PC-9 (cell line): Measurements from ENCODE around the gene ITPKB. TPM values are rescaled to one million over a fixed set of nuclear protein-coding genes. Genes with fewer than 3 reads are reported as not detected.

Experiments
- BruUV-seq: library from RNA; stranded (reverse); fragments of 400-500 nt; replicated peaks from 2 replicates; lab custom pipeline; 2021; lab: Mats Ljungman, UMichigan
- CTCF ChIA-PET: fragments of 300-600 bp; sonication (Branson Sonifier 250); formaldehyde crosslinking; loops from one replicate; lab custom pipeline; 2022; ENCODE audit warnings: antibody characterized with exemption; lab: Charles Lee
- POLR2A ChIA-PET: fragments of 300-600 bp; sonication (Branson Sonifier 250); formaldehyde crosslinking; loops from one replicate; lab custom pipeline; 2022; ENCODE audit warnings: antibody characterized with exemption; ENCODE audit not compliant: unreplicated experiment; lab: Charles Lee
- DNase-seq, 2 experiments: peaks; one replicate each; pipeline versions ENCODE4 v3.0.0 to v3.0.0-alpha.2; 2015 to 2022; ENCODE audit warnings: mixed read lengths in 1 of 2
- H2AFZ ChIP-seq: fragments of 200-600 bp; sonication (generic); 2 replicates; pipeline ENCODE4 v1.8.1; 2017; ENCODE audit warnings: antibody characterized with exemption
- H3F3A ChIP-seq: fragments of 200-600 bp; sonication (generic); 2 replicates; pipeline ENCODE4 v1.8.1; 2017; ENCODE audit warnings: antibody characterized with exemption, mild to moderate bottlenecking, low read depth; ENCODE audit not compliant: insufficient read depth
- H3K27ac ChIP-seq: fragments of 200-600 bp; sonication (generic); 2 replicates; pipeline ENCODE4 v1.6.1; 2016; ENCODE audit warnings: mixed run types
- H3K27me3 ChIP-seq: fragments of 200-600 bp; sonication (generic); 2 replicates; pipeline ENCODE4 v1.6.1; 2016; ENCODE audit warnings: low read depth, mixed run types; ENCODE audit not compliant: insufficient read depth
- H3K36me3 ChIP-seq: fragments of 200-600 bp; sonication (generic); 2 replicates; pipeline ENCODE4 v1.6.1; 2016; ENCODE audit warnings: low read depth, mixed run types
- H3K4me1 ChIP-seq: fragments of 200-600 bp; sonication (generic); replicated peaks from 2 replicates; pipeline ENCODE4 v1.6.1; 2016; ENCODE audit warnings: mixed run types; ENCODE audit not compliant: insufficient read depth
- H3K4me2 ChIP-seq: fragments of 200-600 bp; sonication (generic); 2 replicates; pipeline ENCODE4 v1.6.1; 2017; ENCODE audit warnings: mixed run types
- H3K4me3 ChIP-seq: fragments of 200-600 bp; sonication (generic); 2 replicates; pipeline ENCODE4 v1.6.1; 2016; ENCODE audit warnings: mixed run types
- H3K79me2 ChIP-seq: fragments of 200-600 bp; sonication (generic); 2 replicates; pipeline ENCODE4 v1.6.1; 2017; ENCODE audit warnings: low read depth, mixed run types
- H3K9me2 ChIP-seq: fragments of 200-600 bp; sonication (generic); 2 replicates; pipeline ENCODE4 v1.8.1; 2017; ENCODE audit warnings: mild to moderate bottlenecking; ENCODE audit not compliant: insufficient read depth
- H3K9me3 ChIP-seq: fragments of 200-600 bp; sonication (generic); 2 replicates; pipeline ENCODE4 v1.8.1; 2016; ENCODE audit warnings: low read depth; ENCODE audit not compliant: insufficient read depth
- H4K20me1 ChIP-seq: fragments of 200-600 bp; sonication (generic); 2 replicates; pipeline ENCODE4 v1.8.1; 2017; ENCODE audit not compliant: insufficient read depth
- EZH2 ChIP-seq: fragments of 200-600 bp; sonication (generic); IDR thresholded peaks from 2 replicates; pipeline ENCODE4 v1.8.0; 2017; ENCODE audit warnings: antibody characterized with exemption, low read depth
- intact Hi-C: fragments of 100-400 bp; cut with micrococcal nuclease; formaldehyde crosslinking; loops from one replicate; pipeline ENCODE4 v1.10.0; 2022; ENCODE audit not compliant: unreplicated experiment
- total RNA-seq: library from RNA; stranded (reverse); gene quantifications from 2 replicates; pipeline ENCODE4 v1.2.3, GENCODE V29; 2021
- TF ChIP-seq, protein P1 (sequence below): fragments of 200-600 bp; sonication (generic); conservative IDR thresholded peaks from 2 replicates; pipeline ENCODE4 v1.6.1; 2017; ENCODE audit warnings: mixed run types, antibody characterized with exemption, mild to moderate bottlenecking, moderate library complexity

Gene ITPKB
- total RNA-seq, 1 experiment from 2014 or later, result 13.4 TPM

DNA sequence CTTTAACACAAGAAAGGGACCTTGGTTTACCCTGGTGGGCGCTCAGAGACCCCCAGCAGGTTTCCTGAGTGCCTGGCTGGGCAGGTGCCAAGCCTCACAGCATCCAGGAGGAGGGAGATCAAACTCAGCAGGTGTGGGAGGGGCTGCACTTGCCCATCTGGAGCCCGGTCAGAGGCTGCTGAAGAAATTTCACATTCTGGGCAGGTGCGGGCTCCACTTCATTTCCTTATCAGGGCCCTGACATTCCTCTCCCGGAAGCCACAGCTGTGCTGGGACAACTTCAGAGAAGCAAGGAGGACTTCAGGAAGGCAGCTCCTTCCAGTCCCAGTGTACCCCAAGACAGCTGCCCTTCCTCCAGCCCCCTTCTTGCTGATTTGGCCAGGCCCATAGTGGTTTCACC, 82.9 kb downstream of the ITPKB start:
- H3K27me3 ChIP-seq, result no peaks in the 10 kb centered on the region
- intact Hi-C loops, result no loop called here
- TF ChIP-seq, protein P1, sequence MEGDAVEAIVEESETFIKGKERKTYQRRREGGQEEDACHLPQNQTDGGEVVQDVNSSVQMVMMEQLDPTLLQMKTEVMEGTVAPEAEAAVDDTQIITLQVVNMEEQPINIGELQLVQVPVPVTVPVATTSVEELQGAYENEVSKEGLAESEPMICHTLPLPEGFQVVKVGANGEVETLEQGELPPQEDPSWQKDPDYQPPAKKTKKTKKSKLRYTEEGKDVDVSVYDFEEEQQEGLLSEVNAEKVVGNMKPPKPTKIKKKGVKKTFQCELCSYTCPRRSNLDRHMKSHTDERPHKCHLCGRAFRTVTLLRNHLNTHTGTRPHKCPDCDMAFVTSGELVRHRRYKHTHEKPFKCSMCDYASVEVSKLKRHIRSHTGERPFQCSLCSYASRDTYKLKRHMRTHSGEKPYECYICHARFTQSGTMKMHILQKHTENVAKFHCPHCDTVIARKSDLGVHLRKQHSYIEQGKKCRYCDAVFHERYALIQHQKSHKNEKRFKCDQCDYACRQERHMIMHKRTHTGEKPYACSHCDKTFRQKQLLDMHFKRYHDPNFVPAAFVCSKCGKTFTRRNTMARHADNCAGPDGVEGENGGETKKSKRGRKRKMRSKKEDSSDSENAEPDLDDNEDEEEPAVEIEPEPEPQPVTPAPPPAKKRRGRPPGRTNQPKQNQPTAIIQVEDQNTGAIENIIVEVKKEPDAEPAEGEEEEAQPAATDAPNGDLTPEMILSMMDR, result no peak
- no peak for TF ChIP-seq EZH2
- no peaks in the 10 kb centered on the region for H3K9me2 ChIP-seq
- H3K4me1 ChIP-seq, result no peaks in the 10 kb centered on the region
- H3F3A ChIP-seq, result peaks cover 2% of the 10 kb centered on the region; the same call in 1 of the 2 replicates
- H2AFZ ChIP-seq, result no peak overlapping the region
- ChIA-PET CTCF (no interaction called here), POLR2A (no interaction called here)
- H3K4me3 ChIP-seq, result no peak overlapping the region
- no peaks in the 10 kb centered on the region for H4K20me1 ChIP-seq
- no TSS peak for BruUV-seq
- H3K9me3 ChIP-seq, result no peaks in the 10 kb centered on the region
- no peaks in the 10 kb centered on the region for H3K36me3 ChIP-seq
- DNase-seq, result no peak
- H3K79me2 ChIP-seq, result peaks cover 13% of the 10 kb centered on the region; the same call in 1 of the 2 replicates
- H3K27ac ChIP-seq, result no peak overlapping the region
- H3K4me2 ChIP-seq, result no peak overlapping the region

DNA sequence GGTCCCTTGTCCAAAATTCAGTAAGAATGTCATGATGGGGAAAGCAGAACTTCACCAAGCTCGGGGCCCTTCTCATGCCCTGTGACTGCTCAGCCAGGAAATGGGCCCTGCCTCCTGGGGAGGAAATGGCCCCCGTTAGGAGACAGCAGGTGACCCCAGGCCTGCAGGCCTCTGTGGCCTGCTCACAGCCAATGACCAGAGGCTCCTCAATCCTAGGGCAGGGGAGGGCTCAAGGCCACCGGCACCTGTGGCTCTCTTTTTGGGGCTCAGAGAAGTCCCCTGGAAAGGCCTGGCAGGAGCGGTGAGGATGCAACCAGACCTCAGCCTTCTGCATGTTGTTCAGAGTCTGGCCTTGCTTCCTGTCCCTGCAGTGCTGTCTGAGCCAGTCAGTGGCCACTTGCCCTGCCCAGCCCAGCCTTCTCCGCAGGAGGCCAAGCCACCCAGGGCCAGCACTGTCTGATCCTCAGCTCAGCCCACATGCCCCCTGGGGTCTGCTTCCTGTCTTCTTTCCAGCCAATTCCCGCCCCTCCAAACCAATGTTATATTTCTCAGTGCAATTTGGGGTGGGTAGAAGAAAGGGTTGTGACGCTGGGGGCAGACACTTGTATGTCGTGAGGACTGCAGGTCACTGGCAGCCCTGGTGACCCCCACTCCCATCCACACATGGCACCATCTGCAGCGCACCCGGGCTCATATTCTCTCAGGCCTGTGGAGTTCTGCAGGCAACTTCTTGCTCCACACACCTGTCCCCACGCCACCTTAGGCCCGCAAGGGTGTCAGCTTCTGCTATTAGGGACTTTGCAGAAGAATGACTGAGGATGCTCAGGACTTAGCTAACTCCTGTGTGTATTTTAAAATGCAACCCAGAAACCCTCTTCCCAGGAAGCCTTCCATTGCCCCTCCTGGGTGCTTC, 83.6 kb downstream of the ITPKB start:
- Histone ChIP-seq H3K36me3 (no peaks in the 10 kb centered on the region), H2AFZ (no peak overlapping the region), H3K4me3 (no peak overlapping the region), H3K27me3 (no peaks in the 10 kb centered on the region), H3K4me2 (no peak overlapping the region), H3K4me1 (no peaks in the 10 kb centered on the region), H4K20me1 (no peaks in the 10 kb centered on the region), H3K79me2 (peaks cover 7% of the 10 kb centered on the region; the same call in 1 of the 2 replicates), H3K9me3 (no peaks in the 10 kb centered on the region), H3F3A (no peaks in the 10 kb centered on the region), H3K27ac (no peak overlapping the region), H3K9me2 (no peaks in the 10 kb centered on the region)
- ChIA-PET CTCF (no interaction called here), POLR2A (no interaction called here)
- no peak for DNase-seq
- intact Hi-C loops, result no loop called here
- BruUV-seq, result no TSS peak
- TF ChIP-seq, protein P1, result no peak
- no peak for TF ChIP-seq EZH2

DNA sequence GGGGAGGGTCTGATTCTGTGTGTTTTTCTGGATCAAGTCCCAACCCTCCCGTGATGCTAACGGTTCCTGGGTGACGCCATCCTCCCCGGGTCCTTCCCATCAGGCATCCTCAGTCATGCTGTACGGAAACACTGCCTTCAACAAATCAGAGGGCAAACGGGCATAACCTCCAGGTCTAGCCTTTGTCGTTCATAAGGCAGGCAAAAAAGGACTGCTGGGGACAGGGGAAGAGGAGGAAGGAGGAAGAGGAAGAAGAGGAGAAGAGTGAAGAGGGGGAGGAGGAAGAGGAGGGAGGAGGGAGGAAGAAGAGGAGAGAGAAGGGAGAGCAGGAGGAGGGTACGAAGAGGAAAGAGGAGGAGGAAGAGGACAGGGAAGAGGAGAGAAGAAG, 84.4 kb downstream of the ITPKB start:
- H3K9me2 ChIP-seq, result no peaks in the 10 kb centered on the region
- DNase-seq, result no peak
- H3K27ac ChIP-seq, result no peak overlapping the region
- no peak overlapping the region for H3K4me2 ChIP-seq
- intact Hi-C loops, result no loop called here
- no peak overlapping the region for H3K4me3 ChIP-seq
- ChIA-PET POLR2A (no interaction called here), CTCF (no interaction called here)
- H3K27me3 ChIP-seq, result no peaks in the 10 kb centered on the region
- no peaks in the 10 kb centered on the region for H3K79me2 ChIP-seq
- no peak for TF ChIP-seq EZH2
- TF ChIP-seq, protein P1, result no peak
- H4K20me1 ChIP-seq, result no peaks in the 10 kb centered on the region
- H3K4me1 ChIP-seq, result no peaks in the 10 kb centered on the region
- H3F3A ChIP-seq, result no peaks in the 10 kb centered on the region
- no peak overlapping the region for H2AFZ ChIP-seq
- no peaks in the 10 kb centered on the region for H3K36me3 ChIP-seq
- BruUV-seq, result no TSS peak
- no peaks in the 10 kb centered on the region for H3K9me3 ChIP-seq
